Endothelial cell of umbilical vein (primary cell): ENCODE data around the gene SPRED2. TPM values are rescaled to one million over a fixed set of nuclear protein-coding genes. Genes with fewer than 3 reads are reported as not detected.

Experiments used
- BruUV-seq: library from RNA; stranded (reverse); fragments of 400-500 nt; replicated peaks from 2 replicates; lab custom pipeline; 2021; lab: Mats Ljungman, UMichigan
- CTCF ChIA-PET: fragments of 300-600, 350-600 bp; sonication (Branson Sonifier 250); formaldehyde crosslinking; loops from one replicate; lab custom pipeline; 2021; ENCODE audit warnings: antibody characterized with exemption, inconsistent platforms; lab: Charles Lee
- POLR2A ChIA-PET: fragments of 300-600, 350-600 bp; sonication (Branson Sonifier 250); formaldehyde crosslinking; loops from one replicate; lab custom pipeline; 2021; ENCODE audit warnings: antibody characterized with exemption, inconsistent platforms; lab: Charles Lee
- DNase-seq: peaks from one replicate; pipeline ENCODE4 v3.0.0-alpha.2; 2011; ENCODE audit warnings: low read depth, low spot score
- FAIRE-seq: peaks from 2 replicates; lab custom pipeline; 2011; peaks lifted over from hg19 to GRCh38; lab: Jason Lieb, UNC
- H2AFZ ChIP-seq: 2 replicates; pipeline ENCODE4 v1.6.0; 2012; ENCODE audit warnings: low read depth, low read length, control low read depth, inconsistent platforms
- H3K27ac ChIP-seq: 2 replicates; pipeline ENCODE4 v1.5.1; 2011; ENCODE audit warnings: low read depth, mild to moderate bottlenecking, control low read depth, low read length, moderate library complexity; ENCODE audit not compliant: insufficient read depth
- H3K27me3 ChIP-seq, 2 experiments: 2 replicates each; pipeline versions ENCODE4 v1.6.0 to v1.6.1; 2011; ENCODE audit warnings: low read length in 2 of 2, mixed read lengths in 1 of 2; ENCODE audit not compliant: control insufficient read depth in 2 of 2, insufficient read depth in 2 of 2
- H3K36me3 ChIP-seq, 2 experiments: 2 replicates in 1 of 2; 3 replicates in 1 of 2; pipeline ENCODE4 v1.5.1; 2011; ENCODE audit warnings: low read length in 2 of 2, mild to moderate bottlenecking in 1 of 2, moderate library complexity in 1 of 2; ENCODE audit not compliant: control insufficient read depth in 2 of 2, insufficient read depth in 2 of 2; ENCODE audit errors: extremely low read depth in 1 of 2
- H3K4me1 ChIP-seq: 3 replicates; pipeline ENCODE4 v1.5.1; 2011; ENCODE audit warnings: mild to moderate bottlenecking, low read length; ENCODE audit not compliant: control insufficient read depth, insufficient read depth; ENCODE audit errors: extremely low read depth
- H3K4me2 ChIP-seq: 2 replicates; pipeline ENCODE4 v1.6.1; 2011; ENCODE audit warnings: low read length, control low read depth, mixed read lengths; ENCODE audit not compliant: insufficient read depth
- H3K4me3 ChIP-seq, 3 experiments: fragments of 200-600 bp in 1 of 3; sonication (generic), shearing (Covaris generic) in 1 of 3; replicated peaks in 1 of 3; 2 replicates each; pipeline ENCODE4 v1.5.1; 2011 to 2016; ENCODE audit warnings: control low read depth in 3 of 3, low read length in 3 of 3, mild to moderate bottlenecking in 2 of 3, inconsistent platforms in 1 of 3, low read depth in 1 of 3, moderate library complexity in 1 of 3; ENCODE audit not compliant: insufficient read depth in 1 of 3
- H3K79me2 ChIP-seq: 2 replicates; pipeline ENCODE4 v1.6.0; 2012; ENCODE audit warnings: low read length, inconsistent platforms; ENCODE audit not compliant: control insufficient read depth, insufficient read depth
- H3K9ac ChIP-seq: replicated peaks from 2 replicates; pipeline ENCODE3; 2011; ENCODE audit warnings: low read length, control low read depth; ENCODE audit not compliant: insufficient read depth; ENCODE audit errors: extremely low read depth
- H3K9me1 ChIP-seq: replicated peaks from 3 replicates; pipeline ENCODE4 v1.6.0; 2011; ENCODE audit warnings: mild to moderate bottlenecking, low read length; ENCODE audit not compliant: control insufficient read depth, insufficient read depth; ENCODE audit errors: extremely low read depth
- H3K9me3 ChIP-seq: replicated peaks from 2 replicates; pipeline ENCODE4 v1.5.1; 2012; ENCODE audit warnings: low read length, inconsistent platforms; ENCODE audit not compliant: control insufficient read depth, insufficient read depth
- H4K20me1 ChIP-seq: replicated peaks from 2 replicates; pipeline ENCODE3; 2011; ENCODE audit warnings: mild to moderate bottlenecking, low read length; ENCODE audit not compliant: control insufficient read depth, insufficient read depth; ENCODE audit errors: extremely low read depth
- CTCF ChIP-seq, 2 donors: IDR thresholded peaks; 1 replicate in 1 of 2; 2 replicates in 1 of 2; pipeline ENCODE4 v1.5.1; 2011; ENCODE audit warnings: low read length in 2 of 2, mild to moderate bottlenecking in 2 of 2, moderate library complexity in 2 of 2, control low read depth in 1 of 2, inconsistent platforms in 1 of 2, low read depth in 1 of 2; ENCODE audit not compliant: insufficient read depth in 1 of 2; ENCODE audit errors: extremely low read depth in 1 of 2
- EZH2 ChIP-seq: IDR thresholded peaks from 2 replicates; pipeline ENCODE4 v1.6.1; 2012; ENCODE audit warnings: borderline replicate concordance, low read depth, mild to moderate bottlenecking, moderate library complexity, low read length, inconsistent platforms; ENCODE audit not compliant: severe bottlenecking
- FOS ChIP-seq: IDR thresholded peaks from 2 replicates; pipeline ENCODE4 v1.6.1; 2011; ENCODE audit warnings: mild to moderate bottlenecking, low read length, moderate library complexity, borderline replicate concordance; ENCODE audit not compliant: insufficient read depth
- GATA2 ChIP-seq: IDR thresholded peaks from 2 replicates; pipeline ENCODE4 v1.7.0; 2011; ENCODE audit warnings: low read depth, mild to moderate bottlenecking, moderate library complexity, mixed read lengths, low read length; ENCODE audit not compliant: insufficient read length, insufficient read depth
- JUN ChIP-seq: IDR thresholded peaks from 2 replicates; pipeline ENCODE4 v1.6.1; 2011; ENCODE audit warnings: borderline replicate concordance, low read depth; ENCODE audit not compliant: insufficient read length, insufficient read depth
- MAX ChIP-seq: IDR thresholded peaks from 2 replicates; pipeline ENCODE4 v1.6.1; 2011; ENCODE audit not compliant: insufficient read depth, insufficient read length
- MYC ChIP-seq: IDR thresholded peaks from one replicate; pipeline ENCODE4 v1.6.1; 2011; ENCODE audit warnings: mild to moderate bottlenecking, low read depth, low read length
- POLR2A ChIP-seq: IDR thresholded peaks from 2 replicates; pipeline ENCODE4 v1.6.1; 2012; ENCODE audit warnings: low read depth, mild to moderate bottlenecking, control low read depth, low read length
- POLR2AphosphoS5 ChIP-seq: IDR thresholded peaks from 2 replicates; pipeline ENCODE4 v1.6.1; 2012; ENCODE audit warnings: low read depth, mild to moderate bottlenecking, control low read depth, low read length, moderate library complexity; ENCODE audit not compliant: insufficient read depth
- dilution Hi-C: fragments of 300-500 bp; cut with MboI; formaldehyde crosslinking; loops from one replicate; pipeline ENCODE4 v1.15.0; 2019; ENCODE audit warnings: low sequenced_read_pairs; ENCODE audit not compliant: extremely low pct_ligation_motif_present
- intact Hi-C: fragments of 100-400 bp; cut with micrococcal nuclease; formaldehyde crosslinking; loops from one replicate; pipeline ENCODE4 v1.10.0; 2022
- polyA plus RNA-seq, 4 experiments: library from polyadenylated mRNA; depleted of rRNA in 3 of 4; stranded (reverse) in 3 of 4; unstranded in 1 of 4; fragments of >200 nt; gene quantifications; 2 replicates each; pipeline versions ENCODE4 v1.2.1 to v1.2.3, GENCODE V29; 2011 to 2012; ENCODE audit warnings: missing spikeins in 1 of 4
- total RNA-seq: library from RNA; stranded (reverse); gene quantifications from 2 replicates; pipeline ENCODE4 v1.2.3, GENCODE V29; 2021

SPRED2 gene
- total and polyA plus RNA-seq, 2 donors (not counting 3 experiments of a cell fraction or from before 2014, with no cell fraction given) = 3.6 to 9.6 TPM

- Histone ChIP-seq H3K9me1 (no peaks in the 10 kb centered on the region), H3K27me3 (no peaks in the 10 kb centered on the region), H2AFZ (no peak overlapping the region), H3K4me2 (no peak overlapping the region), H3K79me2 (no peaks in the 10 kb centered on the region), H3K9me3 (no peaks in the 10 kb centered on the region), H3K27ac (no peak overlapping the region), H3K36me3 (no peaks in the 10 kb centered on the region), H3K4me1 (no peaks in the 10 kb centered on the region), H3K4me3 (no peak overlapping the region), H3K9ac (no peak overlapping the region), H4K20me1 (no peaks in the 10 kb centered on the region)
- no TSS peak for BruUV-seq
- no peak for DNase-seq
- peak; percentile 47 for FAIRE-seq
- intact Hi-C loops (no loop called here), dilution Hi-C loops (no loop called here)
- CTCF ChIA-PET = no interaction called here
- POLR2A ChIA-PET = no interaction called here
- TF ChIP-seq POLR2AphosphoS5 (no peak), MYC (no peak), POLR2A (no peak), FOS (no peak), GATA2 (no peak), EZH2 (no peak), CTCF (IDR thresholded peaks at IDR 0.05; ENCODE audit: extremely low read depth in 1 of 2, insufficient read depth in 1 of 2, low read depth in 1 of 2, low read length in 2 of 2) (no peak), MAX (no peak), JUN (no peak)
These were observed 102.9 kb downstream of the SPRED2 start for GRCh38 chr2:65329525-65329924.
